DMS153 treated with DMSO at 0.1 percent for 48 hours (cell line): ENCODE measurements around the gene FCRL1.
A peak's percentile ranks its signal among the peaks of the same experiment; 100 is the strongest.

Source experiments
- DNase-seq: peaks from one replicate; lab custom pipeline; 2025; ENCODE audit not compliant: unreplicated experiment; lab: John Stamatoyannopoulos, UW

FCRL1 gene

GRCh38 chr1:157803851-157804250 lies 16.1 kb downstream of the FCRL1 start:
- no peak for DNase-seq

GRCh38 chr1:157799996-157800395 lies 19.9 kb downstream of the FCRL1 start:
- DNase-seq = no peak

GRCh38 chr1:157798211-157798610 lies 21.7 kb downstream of the FCRL1 start:
- no peak for DNase-seq

- no peak for DNase-seq
Observed at GRCh38 chr1:157785248-157785647, 34.7 kb downstream of the FCRL1 start.

- no peak for DNase-seq
Observed at GRCh38 chr1:157784801-157785200, 35.1 kb downstream of the FCRL1 start.

GRCh38 chr1:157782931-157783330 lies 37.0 kb downstream of the FCRL1 start:
- DNase-seq = no peak

- DNase-seq = no peak
Observed at GRCh38 chr1:157781048-157781447, 38.9 kb downstream of the FCRL1 start.

GRCh38 chr1:157776971-157777391 lies 42.9 kb downstream of the FCRL1 start, which contains the start of gene FCRL2:
Gene FCRL2, minus strand, starts transcription at chr1:157777132. Its CDS starts 59 bp downstream, at chr1:157777073.
- DNase-seq = no peak

- DNase-seq = no peak
Observed at GRCh38 chr1:157775101-157775870, 44.6 kb downstream of the FCRL1 start.

GRCh38 chr1:157774412-157774811 lies 45.5 kb downstream of the FCRL1 start:
- no peak for DNase-seq

- no peak for DNase-seq
Observed at GRCh38 chr1:157773493-157774350, 46.2 kb downstream of the FCRL1 start.

- no peak for DNase-seq
Observed at GRCh38 chr1:157771661-157772425, 48.1 kb downstream of the FCRL1 start.

GRCh38 chr1:157770442-157771043 lies 49.4 kb downstream of the FCRL1 start:
- peak; percentile 10 for DNase-seq

GRCh38 chr1:157766792-157767191 lies 53.1 kb downstream of the FCRL1 start:
- DNase-seq = no peak

GRCh38 chr1:157758018-157758417 lies 61.9 kb downstream of the FCRL1 start:
- no peak for DNase-seq

GRCh38 chr1:157753611-157754010 lies 66.3 kb downstream of the FCRL1 start:
- no peak for DNase-seq

- no peak for DNase-seq
Observed at GRCh38 chr1:157751283-157751682, 68.6 kb downstream of the FCRL1 start.

GRCh38 chr1:157748262-157748817 lies 71.6 kb downstream of the FCRL1 start:
- no peak for DNase-seq
